ENCODE measurements around the gene ALOXE3.

Gene ALOXE3

DNA sequence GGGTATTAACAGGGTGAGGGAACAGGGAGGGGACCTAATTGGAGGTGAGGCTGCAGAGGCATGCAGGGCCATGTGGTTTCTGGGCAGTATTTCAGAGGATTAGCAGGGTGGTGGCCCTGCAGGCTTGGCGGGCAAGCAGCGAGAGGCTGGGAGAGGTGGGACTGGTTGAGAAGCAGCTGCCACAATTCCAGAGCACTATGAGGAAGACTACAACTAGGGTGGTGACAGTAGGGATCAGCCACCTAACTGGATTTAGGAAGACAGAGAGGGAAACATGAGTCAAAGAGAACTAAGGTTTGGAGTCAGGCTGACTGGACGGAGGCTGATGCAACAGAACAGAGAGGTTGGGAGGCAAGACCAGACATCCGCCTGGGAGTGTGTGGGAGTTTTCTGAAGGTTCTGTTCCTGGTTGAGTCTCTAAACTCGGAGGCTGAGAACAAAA is 12.3 kb downstream of the ALOXE3 start:
- no peaks in the 10 kb centered on the region for H3K9me3 ChIP-seq (ENCODE audit: insufficient read depth, low read depth, low read length)
- H3K79me1 ChIP-seq (ENCODE audit: low read length): no peaks in the 10 kb centered on the region
- no peak overlapping the region for H4K91ac ChIP-seq (ENCODE audit: low read depth, low read length)
- DNase-seq: no peak
- H4K8ac ChIP-seq (ENCODE audit: low read depth, low read length): no peak overlapping the region
- WGBS (ENCODE audit: extremely low coverage, insufficient coverage, insufficient read length): no CpG with 5 or more reads among the region's 5 CpGs
- H4K12ac ChIP-seq (ENCODE audit: low read depth, low read length): no peak overlapping the region
- no peak overlapping the region for H3K9ac ChIP-seq (ENCODE audit: low read length)
- no peak overlapping the region for H3K18ac ChIP-seq (ENCODE audit: low read length)
- H2BK5ac ChIP-seq (ENCODE audit: low read depth, low read length, poor library complexity): no peak overlapping the region
- H2BK120ac ChIP-seq (ENCODE audit: insufficient read depth, low read length, poor library complexity): no peak overlapping the region
- H2BK12ac ChIP-seq (ENCODE audit: low read length): no peak overlapping the region
- H3K4me3 ChIP-seq (ENCODE audit: low read depth, low read length): no peak overlapping the region
- H2AFZ ChIP-seq (ENCODE audit: insufficient read depth, low read length, poor library complexity): no peak overlapping the region
- no peak overlapping the region for H3K4me2 ChIP-seq (ENCODE audit: low read length)
- H3K79me2 ChIP-seq (ENCODE audit: control insufficient read depth, insufficient read depth, low read length, poor library complexity): no peaks in the 10 kb centered on the region
- no peaks in the 10 kb centered on the region for H3K36me3 ChIP-seq (ENCODE audit: control insufficient read depth in 1 of 2, insufficient read depth in 2 of 2, low read length in 2 of 2)
- no peak overlapping the region for H3K27ac ChIP-seq (ENCODE audit: low read depth, low read length)
- H3K27me3 ChIP-seq (ENCODE audit: insufficient read depth, low read length): peaks cover 3% of the 10 kb centered on the region
- H3K4ac ChIP-seq (ENCODE audit: low read depth, low read length): no peak overlapping the region
- H3K23ac ChIP-seq (ENCODE audit: low read length): no peak overlapping the region
- peaks cover 0 to 4% of the 10 kb centered on the region in 2 experiments for H3K4me1 ChIP-seq (ENCODE audit: control insufficient read depth in 1 of 2, insufficient read depth in 2 of 2, low read length in 2 of 2)
- no peak overlapping the region for H3K14ac ChIP-seq (ENCODE audit: low read length)
- no peak overlapping the region for H2AK5ac ChIP-seq (ENCODE audit: low read length)

DNA sequence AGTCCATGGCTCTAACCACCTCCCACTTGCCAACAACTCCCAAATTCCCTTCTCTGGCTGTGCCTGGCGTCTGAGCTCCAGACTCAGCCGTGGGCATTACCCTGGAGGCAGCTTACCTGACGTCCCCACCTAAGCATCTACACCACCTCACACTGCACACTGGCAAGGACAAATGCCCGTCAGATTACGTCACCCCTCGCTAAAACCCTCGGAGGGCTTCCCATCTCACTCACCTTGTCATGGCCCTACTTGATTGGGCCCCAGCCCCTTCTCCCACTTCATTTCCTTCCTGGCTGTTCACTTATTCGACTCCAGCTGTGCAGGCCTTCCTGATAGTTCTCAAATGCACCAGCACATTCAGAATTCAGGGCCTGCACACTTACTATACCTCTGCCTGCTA is 13.4 kb downstream of the ALOXE3 start:
- H2AFZ ChIP-seq (ENCODE audit: insufficient read depth, low read length, poor library complexity): no peak overlapping the region
- no peak overlapping the region for H2AK5ac ChIP-seq (ENCODE audit: low read length)
- no peak overlapping the region for H3K4me2 ChIP-seq (ENCODE audit: low read length)
- no peak overlapping the region for H4K12ac ChIP-seq (ENCODE audit: low read depth, low read length)
- H3K9me3 ChIP-seq (ENCODE audit: insufficient read depth, low read depth, low read length): no peaks in the 10 kb centered on the region
- no peaks in the 10 kb centered on the region for H3K79me2 ChIP-seq (ENCODE audit: control insufficient read depth, insufficient read depth, low read length, poor library complexity)
- H4K8ac ChIP-seq (ENCODE audit: low read depth, low read length): no peak overlapping the region
- no peak overlapping the region for H3K18ac ChIP-seq (ENCODE audit: low read length)
- no peak overlapping the region for H3K9ac ChIP-seq (ENCODE audit: low read length)
- no peak overlapping the region for H3K4me3 ChIP-seq (ENCODE audit: low read depth, low read length)
- WGBS (ENCODE audit: extremely low coverage, insufficient coverage, insufficient read length): no CpG with 5 or more reads among the region's 8 CpGs
- H2BK5ac ChIP-seq (ENCODE audit: low read depth, low read length, poor library complexity): no peak overlapping the region
- no peak overlapping the region for H3K27ac ChIP-seq (ENCODE audit: low read depth, low read length)
- no peak overlapping the region for H3K23ac ChIP-seq (ENCODE audit: low read length)
- no peak overlapping the region for H2BK12ac ChIP-seq (ENCODE audit: low read length)
- DNase-seq: no peak
- H4K91ac ChIP-seq (ENCODE audit: low read depth, low read length): no peak overlapping the region
- no peak overlapping the region for H3K4ac ChIP-seq (ENCODE audit: low read depth, low read length)
- no peaks in the 10 kb centered on the region for H3K36me3 ChIP-seq (ENCODE audit: control insufficient read depth in 1 of 2, insufficient read depth in 2 of 2, low read length in 2 of 2)
- peaks cover under 1% of the 10 kb centered on the region for H3K27me3 ChIP-seq (ENCODE audit: insufficient read depth, low read length)
- H2BK120ac ChIP-seq (ENCODE audit: insufficient read depth, low read length, poor library complexity): no peak overlapping the region
- H3K79me1 ChIP-seq (ENCODE audit: low read length): no peaks in the 10 kb centered on the region
- H3K4me1 ChIP-seq (ENCODE audit: control insufficient read depth in 1 of 2, insufficient read depth in 2 of 2, low read length in 2 of 2): peaks cover 0 to 2% of the 10 kb centered on the region in 2 experiments
- H3K14ac ChIP-seq (ENCODE audit: low read length): no peak overlapping the region

DNA sequence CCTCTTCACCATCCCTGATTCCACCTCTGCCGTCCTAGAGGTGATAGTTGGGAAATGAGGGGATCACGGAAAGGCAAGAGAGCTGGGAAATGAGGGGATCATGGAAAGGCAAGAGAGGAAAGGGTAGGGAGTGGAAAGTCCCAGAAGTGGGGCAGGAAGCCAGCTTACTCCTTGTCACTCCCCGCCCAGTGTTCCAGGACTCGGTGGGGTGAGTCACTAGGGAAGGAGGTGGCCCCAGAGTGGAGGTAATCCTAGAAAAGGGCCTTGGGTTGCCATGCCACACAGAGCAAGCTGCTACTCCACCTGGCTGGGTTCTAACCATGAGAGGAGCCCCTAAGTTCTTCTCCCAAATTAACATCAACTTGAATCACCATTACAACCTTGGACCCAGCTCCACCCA is 14.8 kb downstream of the ALOXE3 start:
- no peak for DNase-seq
- H3K4ac ChIP-seq (ENCODE audit: low read depth, low read length): no peak overlapping the region
- H3K14ac ChIP-seq (ENCODE audit: low read length): no peak overlapping the region
- H3K9me3 ChIP-seq (ENCODE audit: insufficient read depth, low read depth, low read length): no peaks in the 10 kb centered on the region
- no peaks in the 10 kb centered on the region for H3K36me3 ChIP-seq (ENCODE audit: control insufficient read depth in 1 of 2, insufficient read depth in 2 of 2, low read length in 2 of 2)
- H3K27me3 ChIP-seq (ENCODE audit: insufficient read depth, low read length): no peaks in the 10 kb centered on the region
- WGBS (ENCODE audit: extremely low coverage, insufficient coverage, insufficient read length): no CpG with 5 or more reads among the region's 4 CpGs
- no peak overlapping the region for H4K12ac ChIP-seq (ENCODE audit: low read depth, low read length)
- H2AFZ ChIP-seq (ENCODE audit: insufficient read depth, low read length, poor library complexity): no peak overlapping the region
- H3K18ac ChIP-seq (ENCODE audit: low read length): no peak overlapping the region
- no peak overlapping the region for H4K91ac ChIP-seq (ENCODE audit: low read depth, low read length)
- H2BK120ac ChIP-seq (ENCODE audit: insufficient read depth, low read length, poor library complexity): no peak overlapping the region
- H3K4me1 ChIP-seq (ENCODE audit: control insufficient read depth in 1 of 2, insufficient read depth in 2 of 2, low read length in 2 of 2): no peaks in the 10 kb centered on the region
- H2BK5ac ChIP-seq (ENCODE audit: low read depth, low read length, poor library complexity): no peak overlapping the region
- no peak overlapping the region for H3K9ac ChIP-seq (ENCODE audit: low read length)
- H2BK12ac ChIP-seq (ENCODE audit: low read length): no peak overlapping the region
- no peak overlapping the region for H4K8ac ChIP-seq (ENCODE audit: low read depth, low read length)
- H2AK5ac ChIP-seq (ENCODE audit: low read length): no peak overlapping the region
- no peaks in the 10 kb centered on the region for H3K79me1 ChIP-seq (ENCODE audit: low read length)
- H3K23ac ChIP-seq (ENCODE audit: low read length): no peak overlapping the region
- no peaks in the 10 kb centered on the region for H3K79me2 ChIP-seq (ENCODE audit: control insufficient read depth, insufficient read depth, low read length, poor library complexity)
- H3K27ac ChIP-seq (ENCODE audit: low read depth, low read length): no peak overlapping the region
- no peak overlapping the region for H3K4me3 ChIP-seq (ENCODE audit: low read depth, low read length)
- H3K4me2 ChIP-seq (ENCODE audit: low read length): no peak overlapping the region

DNA sequence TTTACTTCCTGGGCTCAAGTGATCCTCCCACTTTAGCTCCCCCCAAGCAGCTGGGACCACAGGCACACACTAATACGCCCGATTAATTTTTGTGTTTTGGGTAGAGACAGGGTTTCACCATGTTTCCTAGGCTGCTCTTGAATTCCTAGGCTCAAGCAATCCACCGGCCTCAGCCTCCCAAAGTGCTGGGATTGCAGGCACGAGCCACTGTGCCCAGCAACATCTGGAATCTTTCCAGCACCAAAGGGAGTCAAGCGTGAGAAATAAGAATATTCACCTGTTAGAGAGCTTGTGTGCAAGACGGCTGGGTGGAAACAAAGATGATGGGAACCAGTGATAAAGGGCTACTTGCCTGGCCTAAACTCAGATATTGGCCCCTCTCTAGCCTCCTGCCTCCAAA is 16.6 kb downstream of the ALOXE3 start:
- no peak overlapping the region for H2AK5ac ChIP-seq (ENCODE audit: low read length)
- H2BK12ac ChIP-seq (ENCODE audit: low read length): no peak overlapping the region
- DNase-seq: no peak
- no peak overlapping the region for H3K9ac ChIP-seq (ENCODE audit: low read length)
- no peak overlapping the region for H4K8ac ChIP-seq (ENCODE audit: low read depth, low read length)
- H4K91ac ChIP-seq (ENCODE audit: low read depth, low read length): no peak overlapping the region
- H3K4me2 ChIP-seq (ENCODE audit: low read length): no peak overlapping the region
- no peaks in the 10 kb centered on the region for H3K9me3 ChIP-seq (ENCODE audit: insufficient read depth, low read depth, low read length)
- H3K23ac ChIP-seq (ENCODE audit: low read length): no peak overlapping the region
- H3K27ac ChIP-seq (ENCODE audit: low read depth, low read length): no peak overlapping the region
- no peak overlapping the region for H4K12ac ChIP-seq (ENCODE audit: low read depth, low read length)
- no peak overlapping the region for H2BK120ac ChIP-seq (ENCODE audit: insufficient read depth, low read length, poor library complexity)
- no peak overlapping the region for H2AFZ ChIP-seq (ENCODE audit: insufficient read depth, low read length, poor library complexity)
- no peaks in the 10 kb centered on the region for H3K27me3 ChIP-seq (ENCODE audit: insufficient read depth, low read length)
- H3K4ac ChIP-seq (ENCODE audit: low read depth, low read length): no peak overlapping the region
- no peaks in the 10 kb centered on the region for H3K79me1 ChIP-seq (ENCODE audit: low read length)
- H3K18ac ChIP-seq (ENCODE audit: low read length): no peak overlapping the region
- no peaks in the 10 kb centered on the region for H3K36me3 ChIP-seq (ENCODE audit: control insufficient read depth in 1 of 2, insufficient read depth in 2 of 2, low read length in 2 of 2)
- WGBS (ENCODE audit: extremely low coverage, insufficient coverage, insufficient read length): no CpG with 5 or more reads among the region's 6 CpGs
- no peak overlapping the region for H3K4me3 ChIP-seq (ENCODE audit: low read depth, low read length)
- no peaks in the 10 kb centered on the region for H3K4me1 ChIP-seq (ENCODE audit: control insufficient read depth in 1 of 2, insufficient read depth in 2 of 2, low read length in 2 of 2)
- H3K14ac ChIP-seq (ENCODE audit: low read length): no peak overlapping the region
- H3K79me2 ChIP-seq (ENCODE audit: control insufficient read depth, insufficient read depth, low read length, poor library complexity): no peaks in the 10 kb centered on the region
- no peak overlapping the region for H2BK5ac ChIP-seq (ENCODE audit: low read depth, low read length, poor library complexity)

All from trophoblast cell (in vitro differentiated cells and primary cell).